H9 (cell line): ENCODE measurements around the gene DNAI1. TPM values are rescaled to one million over a fixed set of nuclear protein-coding genes. Genes with fewer than 3 reads are reported as not detected.

Source experiments
- DNase-seq: peaks from one replicate; pipeline ENCODE4 v3.0.0-alpha.2; 2017
- H2AFZ ChIP-seq: one replicate; pipeline ENCODE4 v1.6.1; 2013; ENCODE audit warnings: mild to moderate bottlenecking, low read length, control low read depth, moderate library complexity
- H2AK5ac ChIP-seq: 2 replicates; pipeline ENCODE4 v1.6.1; 2013; ENCODE audit warnings: low read length, control low read depth, mixed read lengths; ENCODE audit not compliant: insufficient read length
- H2BK120ac ChIP-seq: one replicate; pipeline ENCODE4 v1.6.1; 2013; ENCODE audit warnings: low read depth, mild to moderate bottlenecking, low read length, control low read depth, inconsistent platforms; ENCODE audit not compliant: poor library complexity, severe bottlenecking
- H2BK12ac ChIP-seq: 2 replicates; pipeline ENCODE4 v1.6.1; 2013; ENCODE audit warnings: low read length, control low read depth, mixed read lengths, low read depth; ENCODE audit not compliant: insufficient read length
- H2BK15ac ChIP-seq: 2 replicates; pipeline ENCODE4 v1.6.1; 2013; ENCODE audit warnings: low read depth, low read length, control low read depth
- H2BK20ac ChIP-seq: one replicate; pipeline ENCODE4 v1.6.1; 2013; ENCODE audit warnings: low read depth, mild to moderate bottlenecking, low read length, control low read depth, inconsistent platforms; ENCODE audit not compliant: poor library complexity, severe bottlenecking
- H2BK5ac ChIP-seq: 2 replicates; pipeline ENCODE4 v1.6.1; 2013; ENCODE audit warnings: low read length, control low read depth, mixed read lengths; ENCODE audit not compliant: insufficient read length
- H3K14ac ChIP-seq: 2 replicates; pipeline ENCODE4 v1.6.1; 2013; ENCODE audit warnings: low read length, control low read depth; ENCODE audit not compliant: insufficient read depth
- H3K18ac ChIP-seq: 2 replicates; pipeline ENCODE4 v1.6.1; 2013; ENCODE audit warnings: low read depth, mild to moderate bottlenecking, mixed read lengths, low read length, control low read depth; ENCODE audit not compliant: insufficient read length
- H3K23ac ChIP-seq: 2 replicates; pipeline ENCODE4 v1.6.1; 2013; ENCODE audit warnings: low read length, control low read depth, mixed read lengths, low read depth; ENCODE audit not compliant: insufficient read length
- H3K23me2 ChIP-seq: 2 replicates; pipeline ENCODE4 v1.6.1; 2013; ENCODE audit warnings: low read depth, mild to moderate bottlenecking, mixed read lengths, low read length, control low read depth; ENCODE audit not compliant: insufficient read length, poor library complexity, severe bottlenecking
- H3K27ac ChIP-seq: 2 replicates; pipeline ENCODE4 v1.5.1; 2013; ENCODE audit warnings: low read length, control low read depth, mixed read lengths, low read depth; ENCODE audit not compliant: insufficient read length
- H3K27me3 ChIP-seq: 2 replicates; pipeline ENCODE4 v1.6.1; 2013; ENCODE audit warnings: low read length, control low read depth, inconsistent platforms; ENCODE audit not compliant: insufficient read depth
- H3K4ac ChIP-seq: 2 replicates; pipeline ENCODE4 v1.6.1; 2013; ENCODE audit warnings: low read depth, mild to moderate bottlenecking, control low read depth, inconsistent platforms, low read length, moderate library complexity
- H3K4me1 ChIP-seq: 2 replicates; pipeline ENCODE4 v1.6.1; 2013; ENCODE audit warnings: low read length, control low read depth, inconsistent platforms; ENCODE audit not compliant: insufficient read depth
- H3K4me2 ChIP-seq: 2 replicates; pipeline ENCODE4 v1.6.1; 2013; ENCODE audit warnings: low read length, control low read depth, mixed read lengths; ENCODE audit not compliant: insufficient read length, insufficient read depth
- H3K56ac ChIP-seq: 2 replicates; pipeline ENCODE4 v1.6.1; 2013; ENCODE audit warnings: low read depth, mild to moderate bottlenecking, mixed read lengths, low read length, control low read depth; ENCODE audit not compliant: insufficient read length
- H3K79me1 ChIP-seq: 2 replicates; pipeline ENCODE4 v1.6.1; 2013; ENCODE audit warnings: low read depth, mild to moderate bottlenecking, moderate library complexity, low read length, control low read depth, inconsistent platforms; ENCODE audit not compliant: insufficient read depth, poor library complexity, severe bottlenecking
- H3K79me2 ChIP-seq: 2 replicates; pipeline ENCODE4 v1.6.1; 2013; ENCODE audit warnings: low read length, control low read depth, inconsistent platforms; ENCODE audit not compliant: insufficient read depth
- H3K9ac ChIP-seq: 2 replicates; pipeline ENCODE4 v1.6.1; 2013; ENCODE audit warnings: low read length, control low read depth, mixed read lengths; ENCODE audit not compliant: insufficient read length; ENCODE audit errors: extremely low read depth
- H3K9me3 ChIP-seq: one replicate; pipeline ENCODE4 v1.6.1; 2013; ENCODE audit warnings: low read depth, low read length, inconsistent platforms; ENCODE audit not compliant: control insufficient read depth
- H3T11ph ChIP-seq: one replicate; pipeline ENCODE4 v1.6.1; 2013; ENCODE audit warnings: mild to moderate bottlenecking, low read length, control low read depth, inconsistent platforms
- H4K20me1 ChIP-seq: one replicate; pipeline ENCODE4 v1.6.1; 2013; ENCODE audit not compliant: control insufficient read depth, insufficient read length, insufficient read depth
- H4K5ac ChIP-seq: 2 replicates; pipeline ENCODE4 v1.6.1; 2013; ENCODE audit warnings: low read depth, mild to moderate bottlenecking, mixed read lengths, low read length, control low read depth; ENCODE audit not compliant: insufficient read length
- H4K8ac ChIP-seq: replicated peaks from 2 replicates; pipeline ENCODE4 v1.6.1; 2013; ENCODE audit warnings: low read length, control low read depth, mixed read lengths, low read depth; ENCODE audit not compliant: insufficient read length
- H4K91ac ChIP-seq: 2 replicates; pipeline ENCODE4 v1.6.1; 2013; ENCODE audit warnings: low read depth, mild to moderate bottlenecking, moderate library complexity, mixed read lengths, low read length, control low read depth; ENCODE audit not compliant: insufficient read length
- H3K27ac Mint-ChIP-seq, 3 experiments: 2 replicates in 2 of 3; 3 replicates in 1 of 3; pipeline ENCODE4 v1.8.0; 2020 to 2021; ENCODE audit warnings: mixed read lengths in 3 of 3, mild to moderate bottlenecking in 1 of 3, moderate library complexity in 1 of 3
- H3K27me3 Mint-ChIP-seq: 2 replicates; pipeline ENCODE4 v1.8.0; 2021; ENCODE audit warnings: low read depth, mild to moderate bottlenecking, moderate library complexity, mixed read lengths
- H3K36me3 Mint-ChIP-seq, 3 experiments: 2 replicates in 2 of 3; 3 replicates in 1 of 3; pipeline ENCODE4 v1.8.0; 2020 to 2021; ENCODE audit warnings: low read depth in 3 of 3, mixed read lengths in 3 of 3; ENCODE audit not compliant: insufficient read depth in 1 of 3
- H3K4me1 Mint-ChIP-seq, 2 experiments: 2 replicates each; pipeline ENCODE4 v1.8.0; 2020; ENCODE audit warnings: mixed read lengths in 2 of 2
- H3K4me3 Mint-ChIP-seq, 2 experiments: 2 replicates in 1 of 2; 3 replicates in 1 of 2; pipeline ENCODE4 v1.8.0; 2020 to 2021; ENCODE audit warnings: mild to moderate bottlenecking in 2 of 2, mixed read lengths in 2 of 2, moderate library complexity in 1 of 2
- H3K9me3 Mint-ChIP-seq, 2 experiments: 2 replicates in 1 of 2; 3 replicates in 1 of 2; pipeline ENCODE4 v1.8.0; 2020; ENCODE audit warnings: mild to moderate bottlenecking in 2 of 2, mixed read lengths in 2 of 2, moderate library complexity in 1 of 2
- CTCF ChIP-seq: fragments of 200-600 bp; sonication (generic); conservative IDR thresholded peaks from 3 replicates; pipeline ENCODE4 v1.8.0; 2021; ENCODE audit warnings: antibody characterized with exemption, mild to moderate bottlenecking
- WGBS: extraction: QIAGEN DNeasy Blood & Tissue Kit; methylation state at CpG from one replicate; pipeline ENCODE4 v1.1.7; 2013; ENCODE audit warnings: missing lambda C conversion rate, low lambda C conversion rate, mixed read lengths; ENCODE audit not compliant: insufficient read length; ENCODE audit errors: extremely low coverage; 5-methylcytosine and 5-hydroxymethylcytosine counted together
- total RNA-seq: library from RNA; stranded (reverse); gene quantifications from 2 replicates; pipeline ENCODE4 v1.2.1, GENCODE V29; 2021

The DNAI1 gene
- total RNA-seq, 1 experiment from 2014 or later, result 0.22 TPM

- Histone ChIP-seq H4K8ac (no peak overlapping the region), H3K4me2 (no peak overlapping the region), H4K5ac (no peak overlapping the region), H3K14ac (no peak overlapping the region), H2AK5ac (no peak overlapping the region), H2AFZ (no peak overlapping the region), H3K4ac (no peak overlapping the region), H3K9me3 (no peaks in the 10 kb centered on the region), H2BK20ac (no peak overlapping the region), H4K91ac (no peak overlapping the region), H3K18ac (no peak overlapping the region), H3T11ph (no peak overlapping the region), H3K79me2 (no peaks in the 10 kb centered on the region), H3K79me1 (no peaks in the 10 kb centered on the region), H3K23me2 (no peaks in the 10 kb centered on the region), H2BK15ac (no peak overlapping the region), H3K4me1 (0 out of 2 replicates have a peak, but pooled peaks cover 2% of the 10 kb centered on the region), H3K27me3 (no peaks in the 10 kb centered on the region; the same call in 1 of the 2 replicates), H3K23ac (no peak overlapping the region), H2BK5ac (no peak overlapping the region), H4K20me1 (no peaks in the 10 kb centered on the region), H3K9ac (no peak overlapping the region), H3K56ac (no peak overlapping the region), H2BK12ac (no peak overlapping the region), H3K27ac (no peak overlapping the region), H2BK120ac (no peak overlapping the region)
- Mint-ChIP-seq H3K9me3 (no peaks in the 10 kb centered on the region), H3K27ac (no peak overlapping the region), H3K4me1 (peaks cover 0 to 13% of the 10 kb centered on the region in 2 experiments; a peak in 3 of 4 replicates), H3K27me3 (peaks cover 19% of the 10 kb centered on the region), H3K4me3 (no peak overlapping the region), H3K36me3 (no peaks in the 10 kb centered on the region)
- TF ChIP-seq CTCF, result no peak
- peak; percentile 70 for DNase-seq
- WGBS, result no CpG with 5 or more reads among the region's 8 CpGs
Measured at GRCh38 chr9:34493972-34494535, 35.4 kb downstream of the DNAI1 start.
